Astrocyte (in vitro differentiated cells and primary cell): ENCODE data around the gene PIK3R1. TPM values are rescaled to one million over a fixed set of nuclear protein-coding genes. Genes with fewer than 3 reads are reported as not detected.
A peak's percentile ranks its signal among the peaks of the same experiment; 100 is the strongest.

ENCODE experiments used
- DNase-seq: peaks from one replicate; pipeline ENCODE4 v3.0.0-alpha.2; 2010; ENCODE audit warnings: low read depth
- FAIRE-seq: peaks from 2 replicates; lab custom pipeline; 2011; peaks lifted over from hg19 to GRCh38; lab: Jason Lieb, UNC
- H2AFZ ChIP-seq: 2 replicates; pipeline ENCODE4 v1.6.0; 2012; ENCODE audit warnings: low read depth, low read length, inconsistent platforms
- H3K27ac ChIP-seq: 2 replicates; pipeline ENCODE4 v1.5.1; 2011; ENCODE audit warnings: low read depth, low read length, inconsistent platforms
- H3K27me3 ChIP-seq: 2 replicates; pipeline ENCODE4 v1.6.0; 2011; ENCODE audit warnings: low read length, inconsistent platforms; ENCODE audit not compliant: insufficient read depth
- H3K36me3 ChIP-seq: 2 replicates; pipeline ENCODE4 v1.5.1; 2011; ENCODE audit warnings: low read length, inconsistent platforms; ENCODE audit not compliant: insufficient read depth
- H3K4me1 ChIP-seq: 2 replicates; pipeline ENCODE4 v1.5.1; 2011; ENCODE audit warnings: low read length, inconsistent platforms; ENCODE audit not compliant: insufficient read depth
- H3K4me2 ChIP-seq: 2 replicates; pipeline ENCODE4 v1.6.0; 2012; ENCODE audit warnings: low read length, inconsistent platforms
- H3K4me3 ChIP-seq: 2 replicates; pipeline ENCODE4 v1.5.1; 2011; ENCODE audit warnings: low read depth, mild to moderate bottlenecking, low read length, inconsistent platforms; ENCODE audit not compliant: insufficient read depth
- H3K79me2 ChIP-seq: 2 replicates; pipeline ENCODE4 v1.6.0; 2012; ENCODE audit warnings: mild to moderate bottlenecking, low read length, inconsistent platforms; ENCODE audit not compliant: insufficient read depth
- H3K9ac ChIP-seq: 2 replicates; pipeline ENCODE4 v1.6.0; 2012; ENCODE audit warnings: mild to moderate bottlenecking, low read length, inconsistent platforms
- H3K9me3 ChIP-seq: 2 replicates; pipeline ENCODE4 v1.5.1; 2012; ENCODE audit warnings: low read depth, mild to moderate bottlenecking, low read length, inconsistent platforms; ENCODE audit not compliant: insufficient read depth
- H4K20me1 ChIP-seq: 2 replicates; pipeline ENCODE4 v1.6.0; 2012; ENCODE audit warnings: low read length, inconsistent platforms; ENCODE audit not compliant: insufficient read depth
- H3K27ac Mint-ChIP-seq: one replicate; pipeline ENCODE4 v1.8.0; 2021; ENCODE audit warnings: mild to moderate bottlenecking, mixed read lengths; ENCODE audit not compliant: unreplicated experiment
- H3K27me3 Mint-ChIP-seq: one replicate; pipeline ENCODE4 v1.8.0; 2021; ENCODE audit warnings: low read depth, mixed read lengths; ENCODE audit not compliant: unreplicated experiment
- H3K36me3 Mint-ChIP-seq: one replicate; pipeline ENCODE4 v1.8.0; 2021; ENCODE audit warnings: low read depth, mixed read lengths; ENCODE audit not compliant: unreplicated experiment
- H3K4me1 Mint-ChIP-seq: one replicate; pipeline ENCODE4 v1.8.0; 2021; ENCODE audit warnings: low read depth, mixed read lengths; ENCODE audit not compliant: unreplicated experiment
- H3K4me3 Mint-ChIP-seq: one replicate; pipeline ENCODE4 v1.8.0; 2021; ENCODE audit warnings: mild to moderate bottlenecking, moderate library complexity, mixed read lengths; ENCODE audit not compliant: unreplicated experiment
- H3K9me3 Mint-ChIP-seq: one replicate; pipeline ENCODE4 v1.8.0; 2021; ENCODE audit warnings: mild to moderate bottlenecking, mixed read lengths; ENCODE audit not compliant: unreplicated experiment
- EZH2 ChIP-seq: IDR thresholded peaks from 2 replicates; pipeline ENCODE4 v1.6.1; 2012; ENCODE audit warnings: mild to moderate bottlenecking, low read length, inconsistent platforms; ENCODE audit not compliant: insufficient read depth
- total RNA-seq: library from RNA; stranded (reverse); gene quantifications from 2 replicates; pipeline ENCODE4 v1.2.1, GENCODE V29; 2021
- TF ChIP-seq, protein P1 (sequence below): IDR thresholded peaks from 2 replicates; pipeline ENCODE4 v1.5.1; 2011; ENCODE audit warnings: low read depth, mild to moderate bottlenecking, inconsistent platforms, low read length, moderate library complexity; ENCODE audit not compliant: insufficient read depth

The PIK3R1 gene
- total RNA-seq, 1 donor from 2014 or later: 25.7 TPM

DNA sequence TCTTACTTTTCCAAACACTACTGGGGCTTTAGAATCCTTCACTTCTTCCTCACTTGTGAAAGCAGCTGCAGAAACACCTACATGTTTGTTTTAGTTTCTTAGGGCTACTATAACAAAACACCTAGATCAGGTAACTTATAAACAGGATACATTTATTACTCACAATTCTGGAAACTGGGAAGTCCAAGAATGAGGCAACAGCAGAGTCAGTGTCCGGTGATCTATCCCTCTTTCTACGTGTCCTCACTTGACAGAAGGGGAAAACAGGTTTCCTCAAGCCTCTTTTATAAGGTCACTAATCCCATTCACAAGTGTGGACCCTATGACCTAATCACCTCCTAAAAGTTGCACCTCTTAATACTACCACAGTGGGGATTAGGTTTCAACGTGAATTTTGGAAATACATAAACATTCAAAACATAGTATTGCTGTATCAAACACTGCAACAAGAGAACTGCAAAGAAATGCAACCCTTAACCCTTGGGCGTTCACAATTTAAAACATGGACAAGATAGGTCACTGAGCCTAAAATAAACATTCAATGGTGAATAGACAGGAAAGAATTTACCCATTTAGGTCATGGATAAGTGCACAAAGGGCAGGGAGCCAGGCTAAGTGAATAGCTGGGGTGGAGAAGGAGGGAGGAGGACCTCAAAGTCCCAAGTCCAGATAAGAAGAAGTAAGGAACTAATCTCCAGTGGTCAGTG is 104.3 kb downstream of the PIK3R1 start:
- Mint-ChIP-seq H3K36me3 (no peaks in the 10 kb centered on the region), H3K4me1 (peaks cover 13% of the 10 kb centered on the region), H3K4me3 (peak overlapping the region; percentile 18), H3K27ac (peak overlapping the region; percentile 10), H3K27me3 (peaks cover 2% of the 10 kb centered on the region), H3K9me3 (peaks cover 9% of the 10 kb centered on the region)
- Histone ChIP-seq H3K4me2 (peak overlapping the region; percentile 71), H3K4me3 (no peak overlapping the region), H3K27ac (no peak overlapping the region), H3K36me3 (no peaks in the 10 kb centered on the region), H2AFZ (no peak overlapping the region), H3K9me3 (no peaks in the 10 kb centered on the region), H3K27me3 (no peaks in the 10 kb centered on the region), H3K4me1 (peaks cover 15% of the 10 kb centered on the region), H3K79me2 (no peaks in the 10 kb centered on the region), H4K20me1 (no peaks in the 10 kb centered on the region), H3K9ac (no peak overlapping the region)
- TF ChIP-seq, protein P1, sequence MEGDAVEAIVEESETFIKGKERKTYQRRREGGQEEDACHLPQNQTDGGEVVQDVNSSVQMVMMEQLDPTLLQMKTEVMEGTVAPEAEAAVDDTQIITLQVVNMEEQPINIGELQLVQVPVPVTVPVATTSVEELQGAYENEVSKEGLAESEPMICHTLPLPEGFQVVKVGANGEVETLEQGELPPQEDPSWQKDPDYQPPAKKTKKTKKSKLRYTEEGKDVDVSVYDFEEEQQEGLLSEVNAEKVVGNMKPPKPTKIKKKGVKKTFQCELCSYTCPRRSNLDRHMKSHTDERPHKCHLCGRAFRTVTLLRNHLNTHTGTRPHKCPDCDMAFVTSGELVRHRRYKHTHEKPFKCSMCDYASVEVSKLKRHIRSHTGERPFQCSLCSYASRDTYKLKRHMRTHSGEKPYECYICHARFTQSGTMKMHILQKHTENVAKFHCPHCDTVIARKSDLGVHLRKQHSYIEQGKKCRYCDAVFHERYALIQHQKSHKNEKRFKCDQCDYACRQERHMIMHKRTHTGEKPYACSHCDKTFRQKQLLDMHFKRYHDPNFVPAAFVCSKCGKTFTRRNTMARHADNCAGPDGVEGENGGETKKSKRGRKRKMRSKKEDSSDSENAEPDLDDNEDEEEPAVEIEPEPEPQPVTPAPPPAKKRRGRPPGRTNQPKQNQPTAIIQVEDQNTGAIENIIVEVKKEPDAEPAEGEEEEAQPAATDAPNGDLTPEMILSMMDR: no peak
- no peak for TF ChIP-seq EZH2
- FAIRE-seq (no peak), DNase-seq (no peak)

DNA sequence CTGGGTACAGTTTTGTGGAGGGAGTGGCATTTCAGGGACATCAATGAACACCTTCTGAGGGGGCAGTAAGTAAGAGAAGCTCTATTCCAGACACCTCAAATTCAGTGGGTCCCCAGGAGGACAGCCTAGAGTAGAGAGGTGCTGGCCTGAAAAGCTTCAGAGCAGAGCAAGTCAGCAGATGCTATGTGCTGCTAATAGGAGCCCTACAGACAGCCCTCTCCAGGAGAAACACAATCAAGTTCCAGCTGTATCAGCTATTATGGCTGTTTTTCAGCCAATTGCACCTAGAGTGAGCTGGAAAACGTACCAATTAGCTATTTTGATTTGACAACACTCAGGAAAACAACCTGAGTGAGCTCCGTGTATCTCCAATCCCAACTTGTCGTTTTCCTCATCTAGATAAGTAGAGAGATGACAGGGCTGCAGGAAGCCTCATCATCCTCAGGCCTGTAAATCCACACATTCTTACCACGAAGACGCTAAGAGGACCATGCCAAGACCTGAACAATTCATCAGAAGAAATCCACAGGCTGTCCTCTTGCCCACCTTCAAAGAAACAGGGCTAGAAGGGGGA is 104.9 kb downstream of the PIK3R1 start:
- Mint-ChIP-seq H3K4me1 (peaks cover 13% of the 10 kb centered on the region), H3K27me3 (peaks cover 2% of the 10 kb centered on the region), H3K27ac (no peak overlapping the region), H3K9me3 (peaks cover 9% of the 10 kb centered on the region), H3K4me3 (no peak overlapping the region), H3K36me3 (no peaks in the 10 kb centered on the region)
- H2AFZ ChIP-seq: no peak overlapping the region
- no peak overlapping the region for H3K4me2 ChIP-seq
- H4K20me1 ChIP-seq: no peaks in the 10 kb centered on the region
- no peak overlapping the region for H3K4me3 ChIP-seq
- TF ChIP-seq EZH2: no peak
- TF ChIP-seq, protein P1: no peak
- H3K27me3 ChIP-seq: no peaks in the 10 kb centered on the region
- H3K9me3 ChIP-seq: no peaks in the 10 kb centered on the region
- H3K9ac ChIP-seq: no peak overlapping the region
- H3K4me1 ChIP-seq: peaks cover 15% of the 10 kb centered on the region
- H3K36me3 ChIP-seq: no peaks in the 10 kb centered on the region
- FAIRE-seq (no peak), DNase-seq (no peak)
- no peak overlapping the region for H3K27ac ChIP-seq
- H3K79me2 ChIP-seq: no peaks in the 10 kb centered on the region

GRCh38 chr5:68325065-68325580 is 109.6 kb downstream of the PIK3R1 start:
- FAIRE-seq (no peak), DNase-seq (no peak)
- Histone ChIP-seq H3K27ac (no peak overlapping the region), H3K79me2 (no peaks in the 10 kb centered on the region), H3K36me3 (no peaks in the 10 kb centered on the region), H3K27me3 (no peaks in the 10 kb centered on the region), H3K9me3 (no peaks in the 10 kb centered on the region), H3K4me1 (peaks cover 1% of the 10 kb centered on the region), H2AFZ (no peak overlapping the region), H3K9ac (no peak overlapping the region), H4K20me1 (no peaks in the 10 kb centered on the region), H3K4me3 (no peak overlapping the region), H3K4me2 (no peak overlapping the region)
- H3K27ac Mint-ChIP-seq: no peak overlapping the region
- H3K4me1 Mint-ChIP-seq: peaks cover 2% of the 10 kb centered on the region
- H3K4me3 Mint-ChIP-seq: no peak overlapping the region
- H3K9me3 Mint-ChIP-seq: no peaks in the 10 kb centered on the region
- H3K36me3 Mint-ChIP-seq: no peaks in the 10 kb centered on the region
- TF ChIP-seq EZH2: no peak
- TF ChIP-seq, protein P1: no peak
- H3K27me3 Mint-ChIP-seq: peaks cover 10% of the 10 kb centered on the region
